ENCODE results near the gene SUPT3H.

Gene SUPT3H

DNA sequence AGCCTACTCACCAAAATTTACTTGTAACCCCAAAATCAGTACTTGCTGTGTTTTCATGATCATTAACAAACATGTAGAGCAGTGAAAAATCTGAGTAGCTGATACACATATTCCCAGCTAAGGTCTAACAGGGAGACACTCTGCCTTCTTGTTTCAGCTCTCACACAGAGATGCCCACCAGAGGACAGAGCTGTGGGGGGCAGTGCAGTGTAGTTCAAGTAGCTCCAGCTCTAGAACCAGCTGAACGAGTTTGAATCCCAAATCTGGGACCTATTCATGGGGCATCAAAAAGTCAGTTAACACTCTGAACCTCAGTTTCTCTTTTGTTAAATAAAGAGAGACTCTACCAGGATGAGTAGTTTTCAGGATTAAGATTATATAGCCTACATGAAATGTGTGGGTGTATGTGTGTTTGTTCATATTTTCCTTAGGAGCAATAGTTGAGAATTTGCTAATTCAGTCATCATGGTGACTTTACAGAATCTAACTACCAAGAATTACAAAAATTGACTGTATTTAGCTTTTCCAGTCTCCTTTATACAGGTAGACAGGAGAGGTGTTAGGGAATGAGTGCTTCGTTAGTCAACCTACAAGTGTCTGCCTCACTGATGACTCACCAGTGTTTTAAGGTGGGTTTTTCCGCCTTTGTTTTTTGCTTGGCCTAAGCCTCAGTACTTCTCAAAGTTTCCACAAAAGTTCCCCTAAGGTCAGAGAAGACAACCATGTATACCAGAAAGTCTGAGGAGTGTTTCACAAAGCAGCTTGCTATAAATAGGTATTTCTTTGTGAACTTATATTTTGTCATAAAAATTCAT is 213.6 kb downstream of the SUPT3H start:
- H3K4ac ChIP-seq (ENCODE audit: low read depth, low read length) = no peak overlapping the region
- peaks cover 2 to 3% of the 10 kb centered on the region in 2 experiments for H3K4me1 ChIP-seq (ENCODE audit: control insufficient read depth in 1 of 2, insufficient read depth in 2 of 2, low read length in 2 of 2)
- H4K91ac ChIP-seq (ENCODE audit: low read depth, low read length) = no peak overlapping the region
- no peak overlapping the region for H3K14ac ChIP-seq (ENCODE audit: low read length)
- no peak overlapping the region for H2BK12ac ChIP-seq (ENCODE audit: low read length)
- no peaks in the 10 kb centered on the region for H3K36me3 ChIP-seq (ENCODE audit: control insufficient read depth in 1 of 2, insufficient read depth in 2 of 2, low read length in 2 of 2)
- no peak overlapping the region for H2BK5ac ChIP-seq (ENCODE audit: low read depth, low read length, poor library complexity)
- H3K4me2 ChIP-seq (ENCODE audit: low read length) = no peak overlapping the region
- H2AK5ac ChIP-seq (ENCODE audit: low read length) = no peak overlapping the region
- H4K12ac ChIP-seq (ENCODE audit: low read depth, low read length) = no peak overlapping the region
- H3K23ac ChIP-seq (ENCODE audit: low read length) = no peak overlapping the region
- no peak overlapping the region for H3K27ac ChIP-seq (ENCODE audit: low read depth, low read length)
- no CpG with 5 or more reads among the region's 3 CpGs for WGBS (ENCODE audit: extremely low coverage, insufficient coverage, insufficient read length)
- no peaks in the 10 kb centered on the region for H3K9me3 ChIP-seq (ENCODE audit: insufficient read depth, low read depth, low read length)
- no peak overlapping the region for H4K8ac ChIP-seq (ENCODE audit: low read depth, low read length)
- peaks cover 2% of the 10 kb centered on the region for H3K79me1 ChIP-seq (ENCODE audit: low read length)
- H3K18ac ChIP-seq (ENCODE audit: low read length) = no peak overlapping the region
- H3K9ac ChIP-seq (ENCODE audit: low read length) = no peak overlapping the region
- no peak overlapping the region for H2AFZ ChIP-seq (ENCODE audit: insufficient read depth, low read length, poor library complexity)
- peak; percentile 19 to 58 for DNase-seq
- H3K4me3 ChIP-seq (ENCODE audit: low read depth, low read length) = no peak overlapping the region
- no peaks in the 10 kb centered on the region for H3K79me2 ChIP-seq (ENCODE audit: control insufficient read depth, insufficient read depth, low read length, poor library complexity)
- no peak overlapping the region for H2BK120ac ChIP-seq (ENCODE audit: insufficient read depth, low read length, poor library complexity)
- H3K27me3 ChIP-seq (ENCODE audit: insufficient read depth, low read length) = no peaks in the 10 kb centered on the region

DNA sequence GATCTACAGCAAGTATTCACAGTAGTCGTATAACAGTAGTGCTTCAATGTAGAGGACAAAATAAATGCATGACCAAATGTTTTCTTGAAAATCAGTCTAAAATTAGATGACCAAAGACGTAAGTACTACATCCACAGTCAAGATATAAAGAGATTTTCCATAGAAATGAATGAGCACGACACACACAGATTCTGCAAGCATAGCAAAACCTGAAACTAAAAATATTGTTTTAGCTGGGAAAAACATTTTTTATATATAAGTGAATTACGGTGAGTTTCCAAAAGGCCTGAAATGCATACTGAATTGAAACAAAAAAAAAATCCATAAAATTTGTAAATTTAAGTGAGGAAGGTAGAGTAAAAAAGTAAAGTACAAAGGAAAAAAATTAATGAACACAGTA is 217.4 kb downstream of the SUPT3H start:
- no peak overlapping the region for H2BK12ac ChIP-seq (ENCODE audit: low read length)
- H3K4me3 ChIP-seq (ENCODE audit: low read depth, low read length) = no peak overlapping the region
- no peak for DNase-seq
- no CpG with 5 or more reads among the region's 4 CpGs for WGBS (ENCODE audit: extremely low coverage, insufficient coverage, insufficient read length)
- H3K4ac ChIP-seq (ENCODE audit: low read depth, low read length) = no peak overlapping the region
- H3K79me2 ChIP-seq (ENCODE audit: control insufficient read depth, insufficient read depth, low read length, poor library complexity) = no peaks in the 10 kb centered on the region
- no peaks in the 10 kb centered on the region for H3K9me3 ChIP-seq (ENCODE audit: insufficient read depth, low read depth, low read length)
- H3K23ac ChIP-seq (ENCODE audit: low read length) = no peak overlapping the region
- H3K27ac ChIP-seq (ENCODE audit: low read depth, low read length) = no peak overlapping the region
- H3K27me3 ChIP-seq (ENCODE audit: insufficient read depth, low read length) = no peaks in the 10 kb centered on the region
- no peak overlapping the region for H2AFZ ChIP-seq (ENCODE audit: insufficient read depth, low read length, poor library complexity)
- no peak overlapping the region for H2BK120ac ChIP-seq (ENCODE audit: insufficient read depth, low read length, poor library complexity)
- H4K8ac ChIP-seq (ENCODE audit: low read depth, low read length) = no peak overlapping the region
- no peaks in the 10 kb centered on the region for H3K36me3 ChIP-seq (ENCODE audit: control insufficient read depth in 1 of 2, insufficient read depth in 2 of 2, low read length in 2 of 2)
- peaks cover 2 to 3% of the 10 kb centered on the region in 2 experiments for H3K4me1 ChIP-seq (ENCODE audit: control insufficient read depth in 1 of 2, insufficient read depth in 2 of 2, low read length in 2 of 2)
- no peak overlapping the region for H3K14ac ChIP-seq (ENCODE audit: low read length)
- H4K91ac ChIP-seq (ENCODE audit: low read depth, low read length) = no peak overlapping the region
- H3K18ac ChIP-seq (ENCODE audit: low read length) = no peak overlapping the region
- H3K9ac ChIP-seq (ENCODE audit: low read length) = no peak overlapping the region
- H3K79me1 ChIP-seq (ENCODE audit: low read length) = peaks cover 2% of the 10 kb centered on the region
- no peak overlapping the region for H2AK5ac ChIP-seq (ENCODE audit: low read length)
- H3K4me2 ChIP-seq (ENCODE audit: low read length) = no peak overlapping the region
- H2BK5ac ChIP-seq (ENCODE audit: low read depth, low read length, poor library complexity) = no peak overlapping the region
- no peak overlapping the region for H4K12ac ChIP-seq (ENCODE audit: low read depth, low read length)

DNA sequence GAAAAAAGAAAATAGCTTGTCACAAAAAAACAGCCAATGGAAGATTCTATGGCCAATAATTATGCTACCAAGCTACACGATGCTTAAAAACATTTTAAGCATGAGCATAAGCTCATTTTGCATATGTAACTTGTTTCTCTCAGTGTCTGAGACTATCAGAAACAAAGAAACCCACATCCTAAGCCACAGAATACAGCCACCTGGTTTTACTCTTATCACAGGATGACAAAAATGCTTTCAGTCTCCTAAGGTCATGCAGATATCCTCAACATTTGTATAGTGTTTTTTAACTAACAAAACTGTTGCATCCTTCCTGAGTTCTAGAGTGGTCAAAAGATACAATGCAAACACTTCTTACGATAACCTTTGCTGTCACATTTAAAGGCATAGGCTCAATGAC is 221.7 kb downstream of the SUPT3H start:
- Histone ChIP-seq H2BK120ac (ENCODE audit: insufficient read depth, low read length, poor library complexity) (no peak overlapping the region), H3K4me1 (ENCODE audit: control insufficient read depth in 1 of 2, insufficient read depth in 2 of 2, low read length in 2 of 2) (no peaks in the 10 kb centered on the region), H3K18ac (ENCODE audit: low read length) (no peak overlapping the region), H3K79me1 (ENCODE audit: low read length) (no peaks in the 10 kb centered on the region), H3K27ac (ENCODE audit: low read depth, low read length) (no peak overlapping the region), H4K12ac (ENCODE audit: low read depth, low read length) (no peak overlapping the region), H3K79me2 (ENCODE audit: control insufficient read depth, insufficient read depth, low read length, poor library complexity) (no peaks in the 10 kb centered on the region), H2BK5ac (ENCODE audit: low read depth, low read length, poor library complexity) (no peak overlapping the region), H3K4me3 (ENCODE audit: low read depth, low read length) (no peak overlapping the region), H4K8ac (ENCODE audit: low read depth, low read length) (no peak overlapping the region), H4K91ac (ENCODE audit: low read depth, low read length) (no peak overlapping the region), H2BK12ac (ENCODE audit: low read length) (no peak overlapping the region), H3K4me2 (ENCODE audit: low read length) (no peak overlapping the region), H3K4ac (ENCODE audit: low read depth, low read length) (no peak overlapping the region), H2AFZ (ENCODE audit: insufficient read depth, low read length, poor library complexity) (no peak overlapping the region), H3K27me3 (ENCODE audit: insufficient read depth, low read length) (no peaks in the 10 kb centered on the region), H3K9me3 (ENCODE audit: insufficient read depth, low read depth, low read length) (no peaks in the 10 kb centered on the region), H2AK5ac (ENCODE audit: low read length) (no peak overlapping the region), H3K23ac (ENCODE audit: low read length) (no peak overlapping the region), H3K9ac (ENCODE audit: low read length) (no peak overlapping the region), H3K14ac (ENCODE audit: low read length) (no peak overlapping the region), H3K36me3 (ENCODE audit: control insufficient read depth in 1 of 2, insufficient read depth in 2 of 2, low read length in 2 of 2) (no peaks in the 10 kb centered on the region)
- WGBS (ENCODE audit: extremely low coverage, insufficient coverage, insufficient read length) = no CpG with 5 or more reads among the region's 2 CpGs
- peak in 1 of 2 donors; percentile 42 for DNase-seq

DNA sequence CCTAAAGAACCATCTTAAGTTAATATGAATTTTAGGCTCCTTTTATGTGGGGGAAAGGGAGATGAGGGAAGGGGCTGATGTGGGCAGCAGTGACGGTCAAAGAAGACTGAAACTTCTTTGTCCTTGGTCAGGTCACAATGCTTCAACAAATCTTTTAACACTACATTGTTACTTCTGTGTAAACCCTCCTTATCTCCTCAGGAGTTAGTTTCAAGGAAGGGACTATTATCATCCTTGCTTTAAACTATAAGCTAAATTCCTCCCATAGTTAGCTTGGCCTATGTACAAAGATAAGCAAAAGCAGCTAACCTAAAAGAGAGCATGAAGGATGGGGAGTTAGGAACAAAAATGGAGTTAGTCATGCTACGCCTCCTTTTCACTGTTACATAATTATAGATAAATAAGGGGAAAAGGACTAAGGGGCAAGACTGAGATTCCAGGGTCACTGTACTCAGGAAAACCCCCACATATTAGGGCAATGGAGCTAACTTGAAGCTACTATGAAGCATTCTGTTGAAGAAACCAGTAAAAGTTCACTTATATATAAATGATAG is 222.3 kb downstream of the SUPT3H start:
- no peak overlapping the region for H3K4me3 ChIP-seq (ENCODE audit: low read depth, low read length)
- no peaks in the 10 kb centered on the region for H3K27me3 ChIP-seq (ENCODE audit: insufficient read depth, low read length)
- no peak overlapping the region for H4K91ac ChIP-seq (ENCODE audit: low read depth, low read length)
- H3K79me1 ChIP-seq (ENCODE audit: low read length) = no peaks in the 10 kb centered on the region
- no peak overlapping the region for H3K18ac ChIP-seq (ENCODE audit: low read length)
- no peak overlapping the region for H4K8ac ChIP-seq (ENCODE audit: low read depth, low read length)
- H3K79me2 ChIP-seq (ENCODE audit: control insufficient read depth, insufficient read depth, low read length, poor library complexity) = no peaks in the 10 kb centered on the region
- no peak overlapping the region for H3K4me2 ChIP-seq (ENCODE audit: low read length)
- H3K36me3 ChIP-seq (ENCODE audit: control insufficient read depth in 1 of 2, insufficient read depth in 2 of 2, low read length in 2 of 2) = no peaks in the 10 kb centered on the region
- H3K4me1 ChIP-seq (ENCODE audit: control insufficient read depth in 1 of 2, insufficient read depth in 2 of 2, low read length in 2 of 2) = no peaks in the 10 kb centered on the region
- H2AK5ac ChIP-seq (ENCODE audit: low read length) = no peak overlapping the region
- no peak overlapping the region for H2AFZ ChIP-seq (ENCODE audit: insufficient read depth, low read length, poor library complexity)
- no peak overlapping the region for H4K12ac ChIP-seq (ENCODE audit: low read depth, low read length)
- no peak overlapping the region for H3K9ac ChIP-seq (ENCODE audit: low read length)
- H2BK12ac ChIP-seq (ENCODE audit: low read length) = no peak overlapping the region
- no peak overlapping the region for H3K4ac ChIP-seq (ENCODE audit: low read depth, low read length)
- no peaks in the 10 kb centered on the region for H3K9me3 ChIP-seq (ENCODE audit: insufficient read depth, low read depth, low read length)
- DNase-seq = no peak
- H3K27ac ChIP-seq (ENCODE audit: low read depth, low read length) = no peak overlapping the region
- no peak overlapping the region for H2BK120ac ChIP-seq (ENCODE audit: insufficient read depth, low read length, poor library complexity)
- no peak overlapping the region for H3K14ac ChIP-seq (ENCODE audit: low read length)
- no peak overlapping the region for H3K23ac ChIP-seq (ENCODE audit: low read length)
- no peak overlapping the region for H2BK5ac ChIP-seq (ENCODE audit: low read depth, low read length, poor library complexity)
- WGBS (ENCODE audit: extremely low coverage, insufficient coverage, insufficient read length) = no CpG with 5 or more reads among the region's 2 CpGs

All from trophoblast cell (in vitro differentiated cells and primary cell).